Stimulated activated CD8-positive, alpha-beta memory T cell treated with anti-CD3 and anti-CD28 coated beads, Interleukin-4, amount 100 ng/mL, for 4 hours (primary cell): ENCODE results near the gene TUSC2.
"Not testable (repeated sequence)": the region's sequence is repeated elsewhere in the genome, so short reads cannot be mapped to it uniquely, and the experiment has no call there.

Experiments
- DNase-seq, 2 donors: peaks; one replicate each; pipeline ENCODE4 v3.0.0-alpha.2; 2020; ENCODE audit warnings: low read depth in 2 of 2, low spot score in 1 of 2

The TUSC2 gene

DNA sequence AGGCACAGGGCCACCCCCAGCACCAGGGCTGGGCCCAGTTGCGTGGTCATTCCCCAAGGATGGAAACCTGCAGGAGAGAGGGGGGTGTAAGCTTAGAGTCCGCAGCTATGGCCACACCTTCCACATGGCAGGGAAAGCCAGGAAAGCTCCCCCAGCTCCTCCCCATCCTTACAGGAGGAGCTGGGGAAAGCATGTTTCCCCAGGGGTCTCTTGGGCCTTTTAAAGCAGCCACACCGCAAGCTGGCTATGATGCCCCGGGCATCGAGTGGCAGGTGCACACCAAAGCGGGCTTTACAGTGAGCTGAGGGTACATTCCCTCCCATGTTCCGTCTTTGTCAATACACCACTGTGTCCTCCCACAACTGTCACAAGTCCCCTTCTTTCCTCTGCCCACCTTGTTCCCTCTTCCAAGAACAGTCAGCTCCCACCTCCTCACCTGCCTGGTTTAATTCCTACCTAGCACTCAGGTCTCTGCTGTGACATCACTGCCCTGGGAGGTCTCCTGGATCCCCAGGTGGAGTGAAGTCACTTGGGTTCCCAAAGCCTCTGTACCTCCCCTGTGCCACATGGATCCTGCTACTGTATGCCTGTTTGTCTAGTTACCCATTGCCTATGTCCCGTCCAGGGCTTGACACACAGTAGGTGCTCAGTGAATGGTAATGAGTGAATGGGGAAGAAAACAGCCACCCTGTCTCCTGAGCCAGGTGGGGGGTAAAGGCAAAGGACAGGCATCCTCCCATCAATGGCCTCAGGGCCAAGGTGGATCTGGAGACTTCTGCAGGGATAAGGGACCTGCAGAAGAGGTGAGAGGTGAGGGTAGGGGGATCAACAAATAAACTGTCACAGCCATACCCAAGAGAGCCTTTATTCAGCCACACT, 32.2 kb downstream of the TUSC2 start:
- no peak for DNase-seq

DNA sequence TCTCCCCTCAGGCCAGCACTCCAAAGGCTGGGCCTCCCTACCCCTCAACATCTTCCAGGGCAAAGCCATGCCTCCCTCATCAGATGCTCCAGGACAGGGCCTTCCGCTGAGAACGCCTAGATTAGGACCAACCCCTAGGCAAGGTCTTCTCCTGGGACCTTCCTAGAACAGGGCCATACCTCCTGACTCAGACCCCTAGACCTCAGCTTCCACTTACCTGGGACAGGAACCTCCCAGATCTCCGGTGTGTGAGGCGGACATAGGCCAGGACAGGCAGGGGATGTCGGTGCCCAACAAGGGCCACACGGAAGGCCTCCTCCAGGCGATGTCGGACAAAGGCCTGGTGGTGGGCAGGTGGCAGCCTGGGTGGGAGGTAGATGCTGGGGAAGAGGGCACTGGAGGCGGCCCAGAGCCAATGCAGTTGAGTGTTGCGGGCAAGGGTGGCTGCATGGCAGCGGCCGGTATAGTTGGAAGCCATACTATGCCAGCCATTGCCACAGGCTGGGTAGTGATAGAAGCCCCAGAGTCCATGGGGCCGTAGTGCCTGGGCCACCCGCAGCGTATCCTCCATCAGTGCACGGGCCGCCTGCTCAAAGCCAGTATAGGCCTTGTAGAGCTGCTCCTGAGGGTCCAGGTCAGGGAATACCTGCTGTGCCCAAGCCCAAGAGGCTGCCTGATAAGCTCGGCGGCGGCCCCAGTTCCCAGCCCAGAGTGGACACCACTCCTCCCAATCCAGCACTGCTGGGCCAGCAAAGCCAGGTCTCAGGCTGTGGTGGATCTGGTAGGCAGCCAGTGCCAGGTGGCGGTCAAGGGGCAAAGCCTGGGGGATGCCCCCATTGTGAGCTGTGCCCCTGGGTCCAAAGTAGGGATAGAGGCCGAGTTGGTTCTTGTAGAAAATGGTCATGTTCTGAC, 33.3 kb downstream of the TUSC2 start:
- DNase-seq: no peak

DNA sequence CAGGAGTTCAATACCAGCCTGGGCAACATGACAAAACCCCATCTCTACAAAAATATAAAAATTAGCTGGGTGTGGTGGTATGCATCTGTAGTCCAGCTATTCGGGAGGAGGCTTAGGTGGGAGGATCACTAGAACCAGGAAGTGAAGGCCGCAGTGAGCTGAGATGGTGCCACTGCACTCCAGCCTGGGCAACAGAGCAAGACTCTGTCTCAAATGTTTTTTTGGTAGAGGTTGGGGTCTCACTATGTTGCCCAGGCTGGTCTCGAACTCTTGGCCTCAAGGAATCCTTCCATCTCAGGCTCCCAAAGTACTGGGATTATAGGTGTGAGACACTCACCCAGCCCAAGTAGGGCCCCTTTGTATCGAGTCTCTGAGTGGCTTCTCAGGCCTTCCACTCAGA, 33.9 kb downstream of the TUSC2 start:
- DNase-seq: no peak

DNA sequence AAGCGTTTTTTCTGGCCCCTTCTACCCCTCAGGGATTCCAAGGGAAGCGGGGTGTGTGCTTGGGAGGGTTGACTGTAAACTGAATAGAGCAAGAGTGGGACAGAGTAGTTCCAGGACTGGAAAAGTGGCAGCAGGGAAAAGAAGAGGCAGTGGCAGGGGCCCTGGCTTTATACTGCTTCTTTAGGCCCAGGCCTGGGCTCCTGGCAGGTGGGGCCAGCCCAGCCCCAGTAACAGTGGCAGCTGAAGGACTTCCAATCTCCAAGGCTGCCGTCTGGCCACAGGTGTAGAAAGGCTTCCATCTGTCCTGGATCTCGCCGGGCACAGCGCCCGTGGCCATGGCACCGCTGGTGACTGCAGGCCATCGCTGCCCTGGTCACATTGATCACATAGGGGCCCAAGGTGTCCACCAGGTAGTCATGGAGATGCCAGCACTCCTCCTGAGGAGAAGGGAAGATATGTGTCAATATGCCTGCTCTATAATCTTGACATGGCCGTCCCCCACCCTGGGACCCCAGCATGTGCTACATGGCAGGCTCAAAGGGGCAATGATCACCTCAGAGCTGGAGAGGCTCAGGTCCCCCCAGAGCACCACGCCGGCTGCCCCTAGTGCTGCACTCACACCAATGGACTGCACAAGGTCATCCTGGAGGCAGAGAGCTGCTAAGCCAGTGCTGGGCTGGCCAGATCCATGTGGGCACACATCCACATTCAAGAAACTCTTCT, 34.8 kb downstream of the TUSC2 start:
- no peak for DNase-seq

DNA sequence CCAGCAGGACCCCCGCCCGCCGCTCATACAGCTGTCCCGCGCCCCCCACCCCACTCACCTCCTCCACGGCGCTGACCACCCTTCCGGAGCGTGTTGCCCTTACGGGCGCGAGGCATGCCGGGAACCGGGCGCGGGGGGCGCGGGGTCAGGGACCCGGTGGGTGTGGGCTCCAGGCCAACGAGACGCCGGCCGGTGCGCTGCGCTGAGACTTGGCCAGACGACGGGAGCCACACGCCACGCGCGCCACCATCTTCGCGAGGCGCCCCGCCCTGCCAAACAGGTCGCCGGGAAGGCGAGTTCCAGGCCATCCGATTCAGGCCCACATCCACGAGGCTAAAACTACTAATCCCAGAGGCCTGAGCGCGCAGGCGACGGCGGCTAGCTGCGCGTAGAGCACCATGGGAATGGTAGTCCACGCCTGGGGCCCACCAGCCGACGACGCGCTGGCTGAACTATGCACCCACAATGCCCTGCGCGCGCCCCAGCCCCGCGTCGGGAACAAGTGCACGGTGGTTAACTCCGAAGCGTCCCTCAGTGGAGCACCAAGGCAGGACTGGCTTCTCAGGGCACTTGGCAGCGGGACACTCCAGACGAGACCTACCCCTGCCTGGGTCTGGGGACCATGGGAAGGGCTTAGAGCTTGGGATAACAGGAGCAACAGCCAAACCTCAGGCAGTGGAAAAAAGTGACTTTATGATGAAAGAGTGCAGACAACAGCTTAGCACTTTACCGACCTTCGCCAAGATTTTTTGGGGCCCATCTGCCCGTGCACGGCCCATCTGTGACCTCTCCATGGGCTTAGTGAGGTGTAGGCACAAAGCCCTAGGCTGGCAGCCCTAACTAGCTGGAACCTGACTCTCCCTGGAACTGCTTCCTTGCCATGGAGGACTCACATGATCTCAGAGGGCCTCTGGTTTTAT, 35.6 kb downstream of the TUSC2 start, which contains the start of gene IFRD2:
Gene IFRD2 (minus strand): TSS at position 271 of the 920 bp plus-strand sequence. CDS start 155 bp downstream, at position 116.
- DNase-seq: peak; percentile 82 to 92

DNA sequence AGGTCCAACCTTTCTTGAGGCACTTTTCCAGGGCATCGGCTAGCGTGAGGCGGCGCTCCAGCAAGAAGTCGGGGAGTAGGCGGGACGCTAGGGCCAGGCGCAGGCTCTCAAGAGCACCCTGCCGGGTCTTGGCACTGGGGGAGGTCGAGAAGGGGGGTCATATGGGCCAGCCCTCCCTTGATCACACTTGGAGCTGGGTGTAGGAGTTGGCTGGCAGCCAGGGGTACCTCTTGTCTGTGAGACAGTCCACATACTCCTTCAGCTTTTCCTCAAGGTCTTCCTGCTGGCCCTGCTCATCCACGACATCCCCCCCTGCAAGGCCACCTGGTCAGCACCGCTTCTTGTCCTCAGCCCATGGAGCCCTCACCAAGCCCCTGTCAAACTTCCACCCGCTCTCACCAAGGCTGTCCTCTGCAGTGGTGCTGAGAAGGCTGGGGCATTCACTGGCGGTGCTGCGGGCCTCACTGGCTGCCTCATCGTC, 37.8 kb downstream of the TUSC2 start:
- no peak for DNase-seq

DNA sequence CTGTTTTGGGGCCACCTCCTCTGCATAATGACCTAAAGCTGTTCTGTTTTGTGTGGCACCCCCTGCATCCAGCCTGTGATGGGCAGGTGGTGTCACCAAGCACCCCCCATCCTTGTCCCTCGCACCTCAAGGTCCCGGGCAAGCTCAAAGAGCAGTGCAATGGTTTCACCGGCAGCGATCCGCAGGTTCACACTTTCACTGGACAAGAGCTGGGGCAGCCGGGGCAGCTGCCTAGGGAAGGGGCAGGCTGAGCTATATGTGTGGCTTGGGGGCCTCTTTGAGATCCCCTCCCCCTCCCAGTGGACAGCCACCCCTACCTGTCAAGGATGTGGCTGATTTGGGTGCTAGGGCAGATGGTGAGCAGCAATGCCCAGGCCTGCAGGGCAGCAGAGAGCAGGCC, 38.9 kb downstream of the TUSC2 start:
- no peak for DNase-seq

DNA sequence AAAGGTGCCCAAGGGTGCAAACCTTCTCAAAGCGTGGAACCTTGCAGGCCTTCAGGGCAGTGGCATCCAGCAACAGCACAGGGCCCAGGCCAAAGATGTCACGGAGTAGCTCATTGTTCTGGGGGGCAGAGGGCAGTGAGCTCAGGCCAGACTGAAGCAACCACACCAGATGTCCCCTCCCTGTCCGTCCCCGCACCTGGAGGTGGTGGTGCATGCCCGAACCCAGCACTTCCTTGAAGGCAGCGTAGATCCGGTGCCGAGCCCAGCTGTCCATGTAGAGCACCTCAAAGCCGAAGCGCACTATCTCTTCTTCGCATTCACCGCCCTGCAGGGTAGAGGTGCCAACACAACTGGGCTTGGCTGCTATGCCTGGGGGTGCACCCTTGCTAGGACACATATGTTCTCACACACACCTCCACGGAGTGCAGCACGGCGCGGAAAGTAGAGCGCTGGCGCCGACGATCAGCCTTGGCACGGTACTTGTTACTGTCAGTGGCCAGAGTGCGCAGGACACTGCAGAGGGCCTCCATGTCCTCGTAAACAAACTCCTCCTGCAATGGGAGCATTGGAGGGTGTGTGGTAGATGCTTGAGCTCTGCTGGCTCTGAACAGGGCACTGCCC, 39.5 kb downstream of the TUSC2 start:
- no peak for DNase-seq

DNA sequence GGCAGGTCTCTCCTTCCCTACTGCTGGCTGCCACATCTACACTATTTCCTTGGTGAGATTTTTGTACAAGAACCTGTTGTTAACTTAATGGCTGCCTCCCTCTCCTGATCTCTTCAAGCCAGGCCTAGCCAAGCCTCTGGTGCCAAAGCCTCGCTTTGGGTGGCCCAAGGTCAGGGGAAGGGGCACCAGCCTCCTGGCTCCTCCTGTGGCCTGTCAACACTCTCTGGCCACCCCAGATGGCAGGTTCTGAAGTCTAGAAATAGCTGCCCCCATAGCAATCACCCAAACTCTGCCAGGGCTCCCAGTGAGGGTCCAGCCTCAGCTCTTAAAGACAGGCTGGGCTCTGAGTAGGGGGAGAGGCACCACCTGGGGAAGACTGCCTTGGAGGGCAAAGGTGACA, 40.8 kb downstream of the TUSC2 start:
- DNase-seq: no peak

DNA sequence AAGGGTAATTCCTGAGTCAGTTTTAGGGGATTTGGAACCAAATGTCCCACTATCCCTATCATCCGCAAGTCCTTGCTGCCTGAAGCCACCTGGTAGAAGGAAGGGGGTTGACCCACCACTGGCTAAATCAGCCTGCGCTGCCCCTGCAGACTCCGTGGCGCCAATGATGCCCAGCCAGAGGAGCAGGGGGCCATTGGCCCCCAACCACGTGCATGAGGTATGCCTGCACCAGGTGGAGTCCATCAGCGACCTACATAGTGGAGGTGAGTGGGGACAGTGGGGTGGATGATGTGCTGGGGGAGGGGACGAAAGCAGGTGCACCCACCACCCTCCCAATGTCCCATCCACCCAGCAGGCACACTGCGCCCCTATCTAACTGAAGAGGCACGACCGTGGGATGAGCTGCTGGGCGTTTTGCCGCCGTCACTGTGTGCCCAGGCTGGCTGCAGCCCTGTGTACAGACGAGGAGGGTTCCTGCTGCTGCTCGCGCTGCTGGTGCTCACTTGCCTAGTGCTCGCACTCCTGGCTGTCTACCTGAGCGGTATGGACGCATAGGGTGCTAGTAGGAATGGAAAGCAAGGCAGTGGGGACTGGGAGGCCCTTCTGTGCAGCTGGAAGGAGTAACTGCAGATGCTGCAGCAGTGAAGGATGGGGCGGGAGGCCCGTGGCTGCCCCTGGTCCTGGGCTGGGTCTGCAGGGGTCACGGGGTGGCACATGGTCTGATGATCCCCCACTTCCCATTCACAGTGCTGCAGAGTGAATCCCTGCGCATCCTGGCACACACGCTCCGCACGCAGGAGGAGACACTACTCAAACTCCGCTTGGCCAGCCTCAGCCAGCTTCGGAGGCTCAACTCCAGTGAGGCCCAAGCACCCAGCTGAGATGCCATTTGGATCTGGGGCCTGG, 41.4 kb downstream of the TUSC2 start:
- DNase-seq: no peak

DNA sequence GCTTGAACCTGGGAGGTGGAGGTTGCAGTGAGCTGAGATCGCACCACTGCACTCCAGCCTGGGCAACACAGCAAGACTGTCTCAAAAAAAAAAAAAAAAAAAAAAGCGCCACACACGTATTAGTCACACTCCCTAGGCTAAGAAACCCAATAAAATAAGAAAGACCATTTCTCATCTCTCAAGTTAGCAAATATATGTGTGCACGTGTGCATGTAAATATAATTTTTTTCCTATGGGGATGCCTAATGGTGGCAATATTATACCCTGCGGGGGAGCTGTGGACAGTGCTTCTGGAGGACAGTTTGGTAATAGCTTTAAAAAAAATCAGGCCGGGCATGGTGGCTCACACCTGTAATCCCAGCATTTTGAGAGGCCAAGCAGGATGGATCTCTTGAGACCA, 43.9 kb downstream of the TUSC2 start:
- not testable (repeated sequence) for DNase-seq

DNA sequence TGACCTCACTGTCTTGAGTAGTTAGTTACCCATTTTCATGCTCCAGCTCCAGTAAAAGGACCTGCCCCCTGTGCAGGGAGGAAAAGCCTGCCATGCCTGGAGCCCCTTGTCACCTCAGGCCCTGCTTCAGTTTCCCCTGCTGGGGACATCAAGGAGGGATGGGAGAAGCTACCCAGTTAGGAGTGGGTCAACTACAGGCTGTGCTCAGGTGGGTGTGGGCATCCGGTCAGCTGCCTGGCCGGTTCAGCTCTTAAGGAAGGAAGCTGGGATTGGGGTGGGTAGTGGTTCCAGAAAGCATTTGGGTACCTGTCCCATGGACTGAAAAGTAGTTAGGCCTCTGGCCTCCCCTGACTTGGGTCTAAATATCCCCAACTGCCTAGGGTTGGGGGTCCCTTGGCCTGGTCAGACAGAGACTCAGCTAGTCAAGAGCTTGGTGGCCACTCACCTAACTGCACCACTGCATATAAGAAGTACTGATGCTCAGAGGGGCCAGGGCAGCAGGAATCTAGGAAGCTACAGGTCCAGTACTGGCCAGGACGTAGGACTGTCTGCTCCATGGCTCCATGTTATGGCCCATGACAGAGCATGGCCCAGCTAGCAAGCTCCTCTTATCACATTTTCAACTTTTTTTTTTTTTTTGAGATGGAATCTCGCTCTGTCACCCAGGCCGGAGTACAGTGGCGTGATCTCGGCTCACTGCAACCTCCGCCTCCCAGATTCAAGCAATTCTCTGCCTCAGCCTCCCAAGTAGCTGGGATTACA, 48.6 kb downstream of the TUSC2 start:
- no peak for DNase-seq

DNA sequence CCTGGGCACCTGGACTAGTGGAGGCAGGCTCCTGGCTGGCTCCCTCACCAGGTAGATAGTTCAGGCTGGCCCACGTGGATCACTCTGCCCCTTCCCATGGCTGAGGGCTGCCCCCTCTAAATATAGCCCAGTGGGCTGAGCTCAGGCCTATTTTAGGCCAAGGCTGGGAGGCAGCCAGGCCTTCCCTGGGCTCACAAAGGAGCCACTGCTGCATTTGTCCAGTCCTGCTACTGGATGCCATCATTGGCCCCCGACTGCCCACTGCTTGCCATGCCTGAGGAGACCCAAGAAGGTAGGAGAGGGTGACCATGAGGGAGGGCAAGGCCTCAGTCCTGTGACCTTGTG, 49.2 kb downstream of the TUSC2 start, which contains the start of gene LSMEM2:
Gene LSMEM2 (plus strand): TSS at position 208 of the 345 bp plus-strand sequence. CDS start 27 bp downstream, at position 235.
- no peak for DNase-seq

DNA sequence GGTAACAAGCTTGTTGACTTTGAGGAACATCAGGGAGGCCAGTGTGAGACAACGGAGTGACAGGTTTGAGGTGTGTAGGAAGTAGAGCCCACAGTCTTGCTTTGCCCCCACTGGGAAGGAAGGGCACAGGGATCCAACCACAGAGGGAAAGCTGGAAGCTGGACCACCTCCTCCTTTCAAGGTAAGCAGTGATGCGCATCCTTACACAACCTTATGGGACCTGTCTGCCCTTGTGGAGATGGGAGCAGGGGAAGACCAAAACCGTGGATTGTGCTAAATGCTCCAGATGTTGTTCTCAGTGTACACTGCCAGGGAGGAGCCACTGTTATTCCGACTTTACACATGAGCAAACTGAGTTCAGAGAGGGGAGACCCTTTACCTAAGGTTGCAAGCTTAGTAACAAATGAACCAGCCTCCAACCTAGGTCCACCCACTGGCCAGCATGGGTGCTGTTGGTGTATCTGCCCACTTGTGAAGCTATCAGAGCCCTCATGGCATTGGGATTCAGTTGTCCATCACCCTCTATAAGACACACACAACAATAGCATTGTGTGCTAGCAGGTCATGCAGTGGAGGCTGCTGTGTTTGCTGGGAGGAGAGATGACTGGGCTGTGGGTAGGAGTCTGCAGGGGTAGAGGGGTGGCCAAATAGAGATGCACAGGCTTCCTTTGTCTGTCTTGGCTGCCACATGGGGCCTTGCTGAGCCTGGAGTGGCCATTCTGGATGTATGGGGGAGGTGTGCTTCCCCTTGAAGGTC, 49.7 kb downstream of the TUSC2 start:
- DNase-seq: no peak

DNA sequence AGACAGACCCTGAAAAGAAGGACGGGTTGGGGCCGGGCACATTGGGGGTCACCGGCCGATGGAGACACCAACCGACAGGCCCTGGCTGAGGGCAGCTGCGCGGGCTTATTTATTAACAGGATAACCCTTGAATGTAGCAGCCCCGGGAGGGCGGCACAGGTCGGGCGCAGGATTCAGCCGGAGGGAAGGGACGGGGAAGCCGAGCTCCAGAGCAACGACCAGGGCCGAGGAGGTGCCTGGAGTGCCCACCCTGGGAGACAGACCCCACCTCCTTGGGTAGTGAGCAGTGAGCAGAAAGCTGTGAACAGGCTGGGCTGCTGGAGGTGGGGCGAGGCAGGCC, 51.3 kb downstream of the TUSC2 start:
- DNase-seq: no peak

DNA sequence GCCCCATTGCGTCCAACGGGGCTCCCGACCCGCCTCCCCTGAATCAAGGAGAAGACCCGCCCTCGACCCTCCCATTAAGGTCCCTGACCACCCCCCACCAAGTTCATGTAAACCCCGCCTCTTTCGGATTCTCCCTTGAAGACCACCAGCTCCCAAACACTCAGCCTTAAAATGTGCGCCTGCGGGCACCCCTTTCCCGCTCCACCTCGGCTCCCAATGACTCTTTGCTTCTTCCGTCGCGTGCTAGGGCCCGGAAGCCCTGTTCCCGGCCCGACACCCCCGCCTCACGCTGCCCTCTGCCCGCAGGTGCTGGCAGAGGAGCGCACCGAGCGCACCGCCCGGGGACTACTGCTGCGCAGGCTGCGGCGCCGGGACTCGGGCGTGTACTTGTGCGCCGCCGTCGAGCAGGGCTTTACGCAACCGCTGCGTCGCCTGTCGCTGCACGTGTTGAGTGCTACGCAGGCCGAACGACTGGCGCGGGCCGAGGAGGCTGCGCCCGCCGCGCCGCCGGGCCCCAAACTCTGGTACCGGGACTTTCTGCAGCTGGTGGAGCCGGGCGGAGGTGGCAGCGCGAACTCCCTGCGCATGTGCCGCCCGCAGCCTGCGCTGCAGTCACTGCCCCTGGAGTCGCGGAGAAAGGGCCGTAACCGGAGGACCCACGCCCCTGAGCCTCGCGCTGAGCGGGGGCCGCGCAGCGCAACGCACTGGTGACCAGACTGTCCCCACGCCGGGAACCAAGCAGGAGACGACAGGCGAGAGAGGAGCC, 51.8 kb downstream of the TUSC2 start:
- no peak for DNase-seq
